ENCODE results near the gene GOLIM4. TPM values are rescaled to one million over a fixed set of nuclear protein-coding genes. Genes with fewer than 3 reads are reported as not detected.

Gene GOLIM4
- total RNA-seq, 1 experiment from 2014 or later, result 24.6 TPM

DNA sequence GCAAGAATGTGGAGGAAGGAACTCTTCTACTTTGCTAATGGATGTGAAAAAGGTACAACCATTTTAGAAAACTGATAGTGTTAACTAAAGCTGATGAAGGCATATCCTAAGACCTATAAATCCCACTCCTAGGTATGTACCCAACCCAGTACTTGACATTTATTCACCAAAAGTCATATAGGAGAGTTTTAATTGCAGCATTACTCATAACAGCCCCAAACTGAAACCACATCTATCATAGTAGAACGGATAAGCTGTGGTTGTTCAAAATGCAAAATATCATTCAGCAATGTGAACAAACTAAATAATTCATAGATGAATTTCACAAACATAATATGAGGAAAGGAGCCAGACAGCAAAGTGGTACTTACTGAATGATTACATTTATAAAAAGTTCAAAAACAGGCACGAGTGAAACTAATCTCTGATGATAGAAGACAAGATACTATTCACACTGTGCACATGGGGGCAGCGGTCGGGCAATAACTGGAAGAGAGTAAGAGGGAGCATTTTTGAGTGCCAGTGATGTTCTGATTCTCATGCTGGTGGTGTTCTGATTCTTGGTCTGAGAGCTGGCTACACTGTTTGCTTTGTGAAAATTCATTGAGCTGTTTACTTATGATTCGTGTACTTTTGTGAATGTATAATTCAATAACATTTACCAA, 34.3 kb downstream of the GOLIM4 start:
- Histone ChIP-seq H3K4me2 (ENCODE audit: insufficient read depth, insufficient read length, low read length) (no peak overlapping the region), H3T11ph (ENCODE audit: low read length) (no peak overlapping the region), H3K4ac (ENCODE audit: low read depth, low read length) (no peak overlapping the region), H3K56ac (ENCODE audit: insufficient read length, low read depth, low read length) (no peak overlapping the region), H2AFZ (ENCODE audit: low read length) (no peak overlapping the region), H4K91ac (ENCODE audit: insufficient read length, low read depth, low read length) (no peak overlapping the region), H3K4me1 (ENCODE audit: insufficient read depth, low read length) (no peaks in the 10 kb centered on the region), H3K27me3 (ENCODE audit: insufficient read depth, low read length) (no peaks in the 10 kb centered on the region), H3K18ac (ENCODE audit: insufficient read length, low read depth, low read length) (no peak overlapping the region), H2BK12ac (ENCODE audit: insufficient read length, low read depth, low read length) (no peak overlapping the region), H4K8ac (replicated peaks; ENCODE audit: insufficient read length, low read depth, low read length) (no peak overlapping the region), H3K14ac (ENCODE audit: insufficient read depth, low read length) (no peak overlapping the region), H2BK5ac (ENCODE audit: insufficient read length, low read length) (no peak overlapping the region), H3K79me2 (ENCODE audit: insufficient read depth, low read length) (peaks cover 3% of the 10 kb centered on the region), H3K27ac (ENCODE audit: insufficient read length, low read depth, low read length) (no peak overlapping the region), H3K9ac (ENCODE audit: extremely low read depth, insufficient read length, low read length) (no peak overlapping the region), H4K20me1 (ENCODE audit: control insufficient read depth, insufficient read depth, insufficient read length) (no peaks in the 10 kb centered on the region), H4K5ac (ENCODE audit: insufficient read length, low read depth, low read length) (no peak overlapping the region), H2BK15ac (ENCODE audit: low read depth, low read length) (no peak overlapping the region), H2BK20ac (ENCODE audit: low read depth, low read length, poor library complexity, severe bottlenecking) (no peak overlapping the region), H2AK5ac (ENCODE audit: insufficient read length, low read length) (no peak overlapping the region), H3K23me2 (ENCODE audit: insufficient read length, low read depth, low read length, poor library complexity, severe bottlenecking) (no peaks in the 10 kb centered on the region), H3K9me3 (ENCODE audit: control insufficient read depth, low read depth, low read length) (no peaks in the 10 kb centered on the region), H2BK120ac (ENCODE audit: low read depth, low read length, poor library complexity, severe bottlenecking) (no peak overlapping the region), H3K79me1 (ENCODE audit: insufficient read depth, low read depth, low read length, poor library complexity, severe bottlenecking) (peaks cover 3% of the 10 kb centered on the region), H3K23ac (ENCODE audit: insufficient read length, low read depth, low read length) (no peak overlapping the region)
- Mint-ChIP-seq H3K9me3 (peaks cover 7 to 13% of the 10 kb centered on the region in 2 experiments; a peak in 4 of 5 replicates), H3K36me3 (ENCODE audit: insufficient read depth in 1 of 3, low read depth in 3 of 3) (peaks cover 7 to 14% (median 13%) of the 10 kb centered on the region in 3 experiments), H3K4me1 (peaks cover 0 to 6% of the 10 kb centered on the region in 2 experiments; a peak in 2 of 4 replicates), H3K4me3 (no peak overlapping the region), H3K27ac (no peak overlapping the region), H3K27me3 (ENCODE audit: low read depth) (no peaks in the 10 kb centered on the region)
- TF ChIP-seq, protein P1, sequence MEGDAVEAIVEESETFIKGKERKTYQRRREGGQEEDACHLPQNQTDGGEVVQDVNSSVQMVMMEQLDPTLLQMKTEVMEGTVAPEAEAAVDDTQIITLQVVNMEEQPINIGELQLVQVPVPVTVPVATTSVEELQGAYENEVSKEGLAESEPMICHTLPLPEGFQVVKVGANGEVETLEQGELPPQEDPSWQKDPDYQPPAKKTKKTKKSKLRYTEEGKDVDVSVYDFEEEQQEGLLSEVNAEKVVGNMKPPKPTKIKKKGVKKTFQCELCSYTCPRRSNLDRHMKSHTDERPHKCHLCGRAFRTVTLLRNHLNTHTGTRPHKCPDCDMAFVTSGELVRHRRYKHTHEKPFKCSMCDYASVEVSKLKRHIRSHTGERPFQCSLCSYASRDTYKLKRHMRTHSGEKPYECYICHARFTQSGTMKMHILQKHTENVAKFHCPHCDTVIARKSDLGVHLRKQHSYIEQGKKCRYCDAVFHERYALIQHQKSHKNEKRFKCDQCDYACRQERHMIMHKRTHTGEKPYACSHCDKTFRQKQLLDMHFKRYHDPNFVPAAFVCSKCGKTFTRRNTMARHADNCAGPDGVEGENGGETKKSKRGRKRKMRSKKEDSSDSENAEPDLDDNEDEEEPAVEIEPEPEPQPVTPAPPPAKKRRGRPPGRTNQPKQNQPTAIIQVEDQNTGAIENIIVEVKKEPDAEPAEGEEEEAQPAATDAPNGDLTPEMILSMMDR (conservative IDR thresholded peaks at IDR 0.05), result no peak
- no peak for DNase-seq
- no CpG with 5 or more reads among the region's 5 CpGs for WGBS (ENCODE audit: extremely low coverage, insufficient read length, low lambda C conversion rate)
